Stimulated activated CD4-positive, alpha-beta T cell treated with anti-CD3 and anti-CD28 coated beads, Interleukin-2, amount 100 ng/mL, for 4 hours (primary cell): ENCODE measurements around the gene PHYH.
"Not testable (repeated sequence)": the region's sequence is repeated elsewhere in the genome, so short reads cannot be mapped to it uniquely, and the experiment has no call there.

Experiments used
- DNase-seq: peaks from one replicate; pipeline ENCODE4 v3.0.0-alpha.2; 2020; ENCODE audit warnings: low read depth

Gene PHYH

GRCh38 chr10:13321576-13321975 is 21.7 kb upstream of the PHYH start:
- DNase-seq: no peak

GRCh38 chr10:13319166-13319565 is 19.3 kb upstream of the PHYH start:
- no peak for DNase-seq

DNA sequence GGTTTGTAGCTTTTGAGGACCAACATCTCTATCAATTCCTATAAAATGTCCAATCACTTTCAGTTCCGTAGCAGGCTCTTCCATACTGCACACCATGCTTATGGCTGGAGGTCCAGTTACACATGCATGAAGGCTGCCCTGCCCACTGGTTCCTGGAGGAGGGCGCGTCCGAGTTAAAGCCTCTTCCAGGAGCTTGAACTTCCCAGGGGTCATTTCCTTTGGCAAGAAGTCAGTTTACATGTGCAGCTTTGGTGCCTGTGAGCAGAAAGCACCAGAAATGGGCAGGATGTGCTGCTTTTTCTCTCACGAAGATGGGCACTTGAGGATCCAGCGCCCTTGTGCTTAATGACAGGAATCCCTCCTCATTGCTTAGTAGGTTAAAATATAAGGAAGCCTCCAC is 17.6 kb upstream of the PHYH start:
- no peak for DNase-seq

DNA sequence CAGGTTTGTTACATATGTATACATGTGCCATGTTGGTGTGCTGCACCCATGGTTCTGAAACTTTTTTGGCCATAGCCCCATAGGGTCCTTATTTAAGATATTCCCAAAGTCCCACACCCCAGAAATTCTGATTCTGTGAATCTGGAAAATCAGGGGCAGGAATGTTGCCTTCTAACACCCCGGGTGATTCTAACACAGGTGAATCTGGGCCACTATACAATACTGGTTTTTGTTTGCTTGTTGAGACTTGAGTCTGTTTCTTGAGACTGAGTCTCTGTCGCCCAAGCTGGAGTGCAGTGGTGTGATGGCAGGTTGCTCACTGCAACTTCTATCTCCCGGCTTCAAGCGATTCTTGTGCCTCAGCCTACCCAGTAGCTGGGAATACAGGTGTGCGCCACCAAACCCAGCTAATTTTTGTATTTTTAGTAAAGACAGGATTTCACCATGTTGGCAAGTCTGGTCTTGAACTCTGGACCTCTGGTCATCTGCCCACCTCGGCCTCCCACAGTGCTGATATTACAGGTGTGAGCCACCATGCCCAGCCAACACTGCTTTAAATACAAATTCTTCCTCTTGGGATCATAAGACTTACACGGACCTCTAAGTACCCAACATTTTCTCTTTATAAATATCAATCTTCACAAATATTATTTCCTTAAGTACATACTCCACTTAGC is 16.9 kb upstream of the PHYH start:
- no peak for DNase-seq

- no peak for DNase-seq
Observed at GRCh38 chr10:13315361-13315760, 15.5 kb upstream of the PHYH start.

- no peak for DNase-seq
Observed at GRCh38 chr10:13311177-13311575, 11.3 kb upstream of the PHYH start.

- DNase-seq: no peak
Observed at GRCh38 chr10:13310518-13311176, 10.8 kb upstream of the PHYH start.

GRCh38 chr10:13309792-13310191 is 9.9 kb upstream of the PHYH start:
- no peak for DNase-seq

DNA sequence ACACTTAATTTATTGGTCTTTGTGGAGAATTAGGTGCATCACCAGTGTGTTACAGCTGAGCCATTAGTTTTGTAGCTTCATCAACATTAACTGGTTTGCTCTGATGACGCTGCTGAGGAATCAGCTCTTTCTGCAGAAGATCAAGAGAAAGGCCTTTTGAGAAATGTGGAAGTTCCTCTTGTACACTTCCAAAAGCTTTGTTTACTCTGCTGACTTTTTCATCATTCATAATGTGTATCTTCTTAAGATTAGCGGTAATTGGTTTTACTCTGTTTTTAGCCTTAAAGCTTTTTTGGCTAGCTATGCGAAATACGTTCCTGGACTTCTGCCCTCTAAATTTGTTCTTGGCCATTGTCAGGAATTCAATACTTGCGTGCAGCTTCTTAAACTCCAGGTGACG is 8.2 kb upstream of the PHYH start:
- no peak for DNase-seq

- DNase-seq: no peak
Observed at GRCh38 chr10:13306103-13306502, 6.2 kb upstream of the PHYH start.

DNA sequence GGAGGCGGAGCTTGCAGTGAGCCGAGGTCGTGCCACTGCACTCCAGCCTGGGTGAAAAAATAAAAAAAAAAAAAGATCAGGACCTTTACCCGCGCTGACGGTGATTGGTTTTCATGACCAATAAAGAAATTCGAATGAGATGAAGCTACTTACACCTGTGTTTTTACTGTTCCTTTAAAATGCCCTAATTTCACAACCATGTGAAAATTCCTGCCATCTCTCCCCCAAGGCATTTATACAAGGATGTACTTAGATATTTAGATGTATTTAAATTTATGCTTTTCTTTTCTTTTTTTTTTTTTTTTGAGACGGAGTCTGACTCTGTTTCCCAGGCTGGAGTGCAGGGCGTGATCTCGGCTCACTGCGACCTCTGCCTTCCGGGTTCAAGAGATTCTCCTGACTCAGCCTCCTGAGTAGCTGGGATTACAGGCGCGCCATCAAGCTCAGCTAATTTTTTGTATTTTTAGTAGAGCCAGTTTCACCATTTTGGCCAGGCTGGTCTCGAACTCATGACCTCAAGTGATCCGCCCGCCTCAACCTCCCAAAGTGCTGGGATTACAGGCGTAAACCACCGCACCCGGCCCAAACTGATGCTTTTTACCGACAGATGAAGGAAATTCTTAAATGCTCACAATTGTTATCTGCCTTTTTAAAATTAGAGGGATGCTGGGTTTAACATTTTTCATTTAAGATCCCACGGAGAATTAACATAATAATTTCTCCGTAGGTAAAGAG is 3.1 kb upstream of the PHYH start:
- no peak for DNase-seq

DNA sequence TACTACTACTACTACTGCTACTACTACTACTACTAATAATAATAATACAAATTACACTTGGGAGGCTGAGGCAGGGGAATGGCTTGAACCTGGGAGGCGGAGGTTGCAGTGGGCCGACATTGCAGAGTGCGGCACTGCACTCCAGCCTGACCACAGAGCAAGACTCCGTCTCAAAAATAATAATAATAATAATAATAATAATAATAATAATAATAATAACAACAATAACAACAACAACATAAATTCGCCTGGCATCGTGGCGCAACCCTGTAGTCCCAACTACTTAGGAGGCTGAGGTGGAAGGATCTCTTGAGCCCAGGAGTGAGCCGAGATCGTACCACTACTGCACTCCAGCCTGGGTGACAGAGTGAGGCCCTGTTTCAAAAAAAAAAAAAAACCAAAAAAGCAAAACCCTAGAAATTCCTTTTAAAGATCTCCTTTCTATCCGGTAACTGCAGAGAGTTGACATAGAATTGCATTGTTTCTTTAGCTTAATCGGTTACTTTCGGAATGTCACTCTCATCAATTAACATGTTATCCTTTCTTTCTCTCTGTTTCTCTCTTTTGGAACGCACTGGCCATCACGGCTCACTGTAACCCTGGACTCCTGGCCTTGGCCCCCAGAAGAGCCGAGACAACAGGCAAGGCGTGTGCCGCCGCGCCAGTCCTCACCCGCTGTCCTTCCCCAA is 972 bp downstream of the PHYH start:
- DNase-seq: no peak

DNA sequence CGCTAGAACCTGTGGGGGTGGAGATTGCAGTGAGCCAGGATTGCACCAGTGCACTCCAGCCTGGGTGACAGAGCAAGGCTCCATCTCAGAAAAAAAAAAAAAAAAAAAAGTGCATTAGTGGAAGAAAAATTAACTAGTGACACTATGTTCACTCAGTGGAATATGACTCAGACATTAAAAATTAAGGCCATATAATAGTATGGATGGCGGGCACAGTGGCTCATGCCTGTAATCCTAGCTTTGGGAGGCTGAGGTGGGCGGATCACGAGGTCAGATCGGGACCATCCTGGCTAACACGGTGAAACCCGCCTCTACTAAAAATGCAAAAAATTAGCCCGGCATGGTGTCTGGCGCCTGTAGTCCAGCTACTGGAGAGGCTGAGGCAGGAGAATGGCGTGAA is 3.4 kb downstream of the PHYH start:
- no peak for DNase-seq

DNA sequence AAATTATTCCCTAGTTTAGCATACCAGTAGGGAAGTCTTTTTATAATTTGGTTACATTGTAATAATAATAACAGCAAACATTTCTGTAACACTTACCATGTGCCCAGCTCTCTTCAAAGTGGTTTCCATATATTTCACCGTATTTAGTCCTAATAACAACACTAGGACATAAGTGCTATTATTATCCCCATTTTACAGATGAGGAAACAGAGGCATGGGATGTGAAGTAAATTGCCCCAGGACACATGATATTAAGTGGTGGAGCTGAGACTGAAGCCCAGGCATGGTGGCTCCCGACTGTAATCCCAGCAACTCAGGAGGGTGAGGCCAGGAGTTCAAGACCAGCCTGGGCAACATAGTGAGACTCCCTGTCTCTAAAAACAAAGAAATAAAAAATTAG is 5.1 kb downstream of the PHYH start:
- DNase-seq: no peak

- no peak for DNase-seq
Observed at GRCh38 chr10:13291821-13292773, 7.8 kb downstream of the PHYH start.

DNA sequence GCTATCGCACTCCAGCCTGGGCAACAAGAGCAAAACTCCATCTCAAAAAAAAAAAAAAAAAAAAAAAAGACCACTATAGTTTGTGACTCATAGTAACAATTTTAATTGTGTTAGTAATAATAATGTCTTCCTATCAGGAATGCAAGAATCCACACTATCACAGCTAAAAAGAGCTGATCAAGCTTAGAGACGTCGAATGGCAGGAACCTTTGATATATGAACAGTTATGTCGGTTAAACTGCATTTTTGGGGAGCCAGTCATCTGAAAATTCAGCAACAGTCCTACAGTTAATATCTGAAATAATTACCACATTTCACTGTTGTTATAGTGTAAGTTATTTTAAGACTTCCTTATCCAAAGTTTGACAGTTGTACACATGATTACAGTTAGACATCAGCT is 8.8 kb downstream of the PHYH start:
- no peak for DNase-seq

DNA sequence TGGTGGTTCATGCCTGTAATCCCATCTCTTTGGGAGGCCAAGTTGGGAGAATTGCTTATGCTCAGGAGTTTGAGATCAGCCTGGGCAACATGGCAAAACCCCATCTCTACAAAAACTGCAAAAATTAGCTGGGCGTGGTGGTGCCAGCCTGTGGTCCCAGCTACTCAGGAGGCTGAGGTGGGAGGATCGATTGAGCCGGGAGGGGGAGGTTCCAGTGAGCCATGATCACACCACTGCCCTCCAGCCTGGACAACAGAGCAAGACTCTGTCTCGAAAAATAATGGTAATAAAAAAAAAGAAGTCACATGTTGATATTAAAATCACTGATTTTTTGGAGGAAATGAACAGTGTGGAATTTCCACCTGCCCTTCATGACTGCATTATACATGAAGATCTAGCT is 15.8 kb downstream of the PHYH start:
- DNase-seq: no peak

DNA sequence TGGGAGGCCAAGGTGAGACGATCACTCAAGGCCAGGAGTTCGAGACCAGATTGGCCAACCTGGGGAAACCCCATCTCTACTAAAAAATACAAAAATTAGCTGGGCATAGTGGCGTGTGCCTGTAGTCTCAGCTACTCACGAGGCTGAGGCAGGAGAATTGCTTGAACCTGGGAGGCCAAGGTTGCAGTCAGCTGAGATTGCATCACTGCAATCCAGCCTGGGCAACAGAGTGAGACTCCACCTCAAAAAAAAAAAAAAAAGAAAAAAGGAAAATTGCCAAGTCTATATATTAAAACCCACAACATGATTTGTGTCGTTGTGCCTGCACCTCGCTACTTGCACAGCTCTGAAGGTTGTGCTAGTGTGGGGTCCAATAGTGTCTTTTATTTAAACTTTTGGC is 17.5 kb downstream of the PHYH start:
- not testable (repeated sequence) for DNase-seq

DNA sequence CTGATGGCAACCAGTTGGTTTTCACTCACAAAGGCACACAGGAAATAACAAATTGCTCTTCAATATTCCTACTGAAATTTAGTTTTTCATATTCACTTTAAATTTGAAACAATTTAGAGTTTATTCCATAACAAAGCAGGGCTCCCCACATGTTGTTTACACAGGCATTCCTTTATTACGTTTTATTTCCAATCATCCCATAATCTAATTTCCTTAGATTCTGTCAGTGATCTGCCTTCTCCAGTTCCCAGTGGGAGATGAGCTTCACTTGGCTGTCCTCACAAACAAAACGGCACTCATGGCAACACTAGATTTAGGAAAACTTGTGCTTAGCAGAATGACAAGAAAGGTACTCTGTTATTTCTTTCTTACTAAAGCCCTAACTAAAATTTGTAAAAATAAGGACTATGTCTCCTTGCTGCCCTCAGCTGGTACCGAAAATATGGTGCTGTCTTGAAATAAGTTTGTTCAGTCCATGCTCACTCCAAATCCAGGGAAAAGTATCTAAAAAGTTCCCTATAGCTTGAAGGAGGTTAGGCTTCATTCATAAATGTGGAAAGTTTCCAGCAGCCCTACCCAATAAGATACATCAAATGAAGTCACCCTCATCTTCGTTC is 23.0 kb downstream of the PHYH start:
- DNase-seq: no peak

GRCh38 chr10:13276146-13276545 is 23.7 kb downstream of the PHYH start:
- not testable (repeated sequence) for DNase-seq

- DNase-seq: no peak
Observed at GRCh38 chr10:13272164-13272571, 27.7 kb downstream of the PHYH start.
